ENCODE data around the gene COL25A1. TPM values are rescaled to one million over a fixed set of nuclear protein-coding genes. Genes with fewer than 3 reads are reported as not detected.
"Not testable (repeated sequence)": the region's sequence is repeated elsewhere in the genome, so short reads cannot be mapped to it uniquely, and the experiment has no call there.

COL25A1 gene
- polyA plus RNA-seq, 3 donors from 2014 or later: not detected

- H3K36me3 Mint-ChIP-seq: peaks cover 0 to 4% (median 0%) of the 10 kb centered on the region in 3 donors
- H3K9me3 Mint-ChIP-seq: no peaks in the 10 kb centered on the region
- no peak overlapping the region for H3K27ac Mint-ChIP-seq
- no peak overlapping the region for H3K4me3 Mint-ChIP-seq
- DNase-seq: no peak
- H3K4me1 Mint-ChIP-seq: no peaks in the 10 kb centered on the region
- H3K27me3 Mint-ChIP-seq (ENCODE audit: low read depth in 3 of 3): peaks cover 0 to 6% (median under 1%) of the 10 kb centered on the region in 3 donors
Observed at GRCh38 chr4:108885211-108885610, 417.2 kb downstream of the COL25A1 start.

GRCh38 chr4:108884596-108884995 is 417.9 kb downstream of the COL25A1 start:
- Mint-ChIP-seq H3K27ac (no peak overlapping the region), H3K4me1 (no peaks in the 10 kb centered on the region), H3K4me3 (no peak overlapping the region), H3K27me3 (ENCODE audit: low read depth in 3 of 3) (peaks cover 0 to 6% (median 0%) of the 10 kb centered on the region in 3 donors), H3K9me3 (no peaks in the 10 kb centered on the region), H3K36me3 (peaks cover 0 to 4% (median 0%) of the 10 kb centered on the region in 3 donors)
- DNase-seq: no peak

- Mint-ChIP-seq H3K4me3 (no peak overlapping the region), H3K27me3 (ENCODE audit: low read depth in 3 of 3) (peaks cover 0 to 4% (median 0%) of the 10 kb centered on the region in 3 donors), H3K27ac (no peak overlapping the region), H3K36me3 (no peaks in the 10 kb centered on the region), H3K4me1 (no peaks in the 10 kb centered on the region), H3K9me3 (no peaks in the 10 kb centered on the region)
- no peak for DNase-seq
Observed at GRCh38 chr4:108881986-108882385, 420.5 kb downstream of the COL25A1 start.

GRCh38 chr4:108881190-108881589 is 421.3 kb downstream of the COL25A1 start:
- peaks cover 0 to 6% (median 0%) of the 10 kb centered on the region in 3 donors for H3K27me3 Mint-ChIP-seq (ENCODE audit: low read depth in 3 of 3)
- no peaks in the 10 kb centered on the region for H3K4me1 Mint-ChIP-seq
- no peaks in the 10 kb centered on the region for H3K36me3 Mint-ChIP-seq
- H3K9me3 Mint-ChIP-seq: no peaks in the 10 kb centered on the region
- H3K4me3 Mint-ChIP-seq: no peak overlapping the region
- H3K27ac Mint-ChIP-seq: no peak overlapping the region
- DNase-seq: no peak

- H3K4me1 Mint-ChIP-seq: no peaks in the 10 kb centered on the region
- peaks cover 0 to 2% (median 0%) of the 10 kb centered on the region in 6 donors for H3K9me3 Mint-ChIP-seq
- DNase-seq: no peak
- peaks cover 0 to 12% (median 0%) of the 10 kb centered on the region in 3 donors for H3K27me3 Mint-ChIP-seq (ENCODE audit: low read depth in 3 of 3)
- H3K36me3 Mint-ChIP-seq: no peaks in the 10 kb centered on the region
- H3K27ac Mint-ChIP-seq: no peak overlapping the region
- H3K4me3 Mint-ChIP-seq: no peak overlapping the region
Observed at GRCh38 chr4:108878806-108879205, 423.7 kb downstream of the COL25A1 start.

- no peak for DNase-seq
- peaks cover 0 to 2% (median 0%) of the 10 kb centered on the region in 6 donors for H3K9me3 Mint-ChIP-seq
- H3K4me3 Mint-ChIP-seq: no peak overlapping the region
- peaks cover 0 to 12% (median 0%) of the 10 kb centered on the region in 3 donors for H3K27me3 Mint-ChIP-seq (ENCODE audit: low read depth in 3 of 3)
- no peaks in the 10 kb centered on the region for H3K4me1 Mint-ChIP-seq
- H3K36me3 Mint-ChIP-seq: no peaks in the 10 kb centered on the region
- H3K27ac Mint-ChIP-seq: no peak overlapping the region
Observed at GRCh38 chr4:108877821-108878220, 424.6 kb downstream of the COL25A1 start.

GRCh38 chr4:108874806-108875205 is 427.7 kb downstream of the COL25A1 start:
- no peaks in the 10 kb centered on the region for H3K4me1 Mint-ChIP-seq
- H3K9me3 Mint-ChIP-seq: peaks cover 0 to 2% (median 0%) of the 10 kb centered on the region in 6 donors
- no peak for DNase-seq
- no peak overlapping the region for H3K4me3 Mint-ChIP-seq
- no peaks in the 10 kb centered on the region for H3K36me3 Mint-ChIP-seq
- H3K27ac Mint-ChIP-seq: no peak overlapping the region
- peaks cover 0 to 8% (median 0%) of the 10 kb centered on the region in 3 donors for H3K27me3 Mint-ChIP-seq (ENCODE audit: low read depth in 3 of 3)

GRCh38 chr4:108869970-108870369 is 432.5 kb downstream of the COL25A1 start:
- not testable (repeated sequence) for DNase-seq; H3K4me1 Mint-ChIP-seq; H3K4me3 Mint-ChIP-seq; H3K27ac Mint-ChIP-seq; H3K36me3 Mint-ChIP-seq; H3K9me3 Mint-ChIP-seq; H3K27me3 Mint-ChIP-seq (ENCODE audit: low read depth in 3 of 3)

- no peak for DNase-seq
- H3K36me3 Mint-ChIP-seq: no peaks in the 10 kb centered on the region
- no peak overlapping the region for H3K27ac Mint-ChIP-seq
- peaks cover 0 to 2% (median 0%) of the 10 kb centered on the region in 6 donors for H3K9me3 Mint-ChIP-seq
- H3K4me3 Mint-ChIP-seq: no peak overlapping the region
- H3K27me3 Mint-ChIP-seq (ENCODE audit: low read depth in 3 of 3): no peaks in the 10 kb centered on the region
- H3K4me1 Mint-ChIP-seq: no peaks in the 10 kb centered on the region
Observed at GRCh38 chr4:108868606-108869227, 433.7 kb downstream of the COL25A1 start.

GRCh38 chr4:108867476-108867875 is 435.0 kb downstream of the COL25A1 start:
- no peak overlapping the region for H3K27ac Mint-ChIP-seq
- H3K4me1 Mint-ChIP-seq: no peaks in the 10 kb centered on the region
- H3K27me3 Mint-ChIP-seq (ENCODE audit: low read depth in 3 of 3): no peaks in the 10 kb centered on the region
- H3K36me3 Mint-ChIP-seq: no peaks in the 10 kb centered on the region
- peaks cover 0 to 2% (median 0%) of the 10 kb centered on the region in 6 donors for H3K9me3 Mint-ChIP-seq
- DNase-seq: no peak
- no peak overlapping the region for H3K4me3 Mint-ChIP-seq

- Mint-ChIP-seq H3K36me3 (no peaks in the 10 kb centered on the region), H3K4me1 (no peaks in the 10 kb centered on the region), H3K27ac (no peak overlapping the region), H3K27me3 (ENCODE audit: low read depth in 3 of 3) (no peaks in the 10 kb centered on the region), H3K4me3 (no peak overlapping the region), H3K9me3 (peaks cover 0 to 3% (median 0%) of the 10 kb centered on the region in 6 donors)
- DNase-seq: no peak
Observed at GRCh38 chr4:108861334-108861733, 441.1 kb downstream of the COL25A1 start.

GRCh38 chr4:108854786-108855185 is 447.7 kb downstream of the COL25A1 start:
- Mint-ChIP-seq H3K4me3 (no peak overlapping the region), H3K27me3 (ENCODE audit: low read depth in 3 of 3) (peaks cover 0 to 3% (median 1%) of the 10 kb centered on the region in 3 donors), H3K9me3 (peaks cover 0 to 3% (median 0%) of the 10 kb centered on the region in 6 donors), H3K4me1 (no peaks in the 10 kb centered on the region), H3K27ac (no peak overlapping the region), H3K36me3 (no peaks in the 10 kb centered on the region)
- DNase-seq: no peak

- H3K27me3 Mint-ChIP-seq (ENCODE audit: low read depth in 3 of 3): peaks cover 0 to 5% (median 1%) of the 10 kb centered on the region in 3 donors
- no peak overlapping the region for H3K4me3 Mint-ChIP-seq
- no peaks in the 10 kb centered on the region for H3K36me3 Mint-ChIP-seq
- no peaks in the 10 kb centered on the region for H3K9me3 Mint-ChIP-seq
- DNase-seq: no peak
- no peak overlapping the region for H3K27ac Mint-ChIP-seq
- no peaks in the 10 kb centered on the region for H3K4me1 Mint-ChIP-seq
Observed at GRCh38 chr4:108852691-108853090, 449.8 kb downstream of the COL25A1 start.

GRCh38 chr4:108851366-108851765 is 451.1 kb downstream of the COL25A1 start:
- H3K9me3 Mint-ChIP-seq: no peaks in the 10 kb centered on the region
- H3K4me3 Mint-ChIP-seq: no peak overlapping the region
- H3K4me1 Mint-ChIP-seq: no peaks in the 10 kb centered on the region
- no peak overlapping the region for H3K27ac Mint-ChIP-seq
- DNase-seq: no peak
- no peaks in the 10 kb centered on the region for H3K36me3 Mint-ChIP-seq
- H3K27me3 Mint-ChIP-seq (ENCODE audit: low read depth in 3 of 3): peaks cover 0 to 5% (median 1%) of the 10 kb centered on the region in 3 donors

- peaks cover 0 to 5% (median 1%) of the 10 kb centered on the region in 3 donors for H3K27me3 Mint-ChIP-seq (ENCODE audit: low read depth in 3 of 3)
- no peaks in the 10 kb centered on the region for H3K4me1 Mint-ChIP-seq
- no peak for DNase-seq
- H3K4me3 Mint-ChIP-seq: no peak overlapping the region
- no peaks in the 10 kb centered on the region for H3K36me3 Mint-ChIP-seq
- no peaks in the 10 kb centered on the region for H3K9me3 Mint-ChIP-seq
- no peak overlapping the region for H3K27ac Mint-ChIP-seq
Observed at GRCh38 chr4:108850219-108850649, 452.2 kb downstream of the COL25A1 start.
